Right hindlimb (tissue), 1 donor: Measurements from ENCODE around the gene RING1.

Source experiments
- DNase-seq: peaks from one replicate; pipeline ENCODE4 v3.0.0-alpha.2; 2018

Gene RING1

GRCh38 chr6:33172688-33173534 lies 35.4 kb upstream of the RING1 start:
- DNase-seq = peak; percentile 24

GRCh38 chr6:33173535-33174180 lies 34.6 kb upstream of the RING1 start:
- DNase-seq = peak; percentile 20

- peak; percentile 11 for DNase-seq
Measured at GRCh38 chr6:33174784-33175183, 33.5 kb upstream of the RING1 start.

GRCh38 chr6:33175436-33176069 lies 32.7 kb upstream of the RING1 start:
- peak; percentile 13 for DNase-seq

- no peak for DNase-seq
Measured at GRCh38 chr6:33176906-33177305, 31.4 kb upstream of the RING1 start.

- peak; percentile 75 for DNase-seq
Measured at GRCh38 chr6:33177552-33178446, 30.5 kb upstream of the RING1 start.

- no peak for DNase-seq
Measured at GRCh38 chr6:33178755-33179475, 29.4 kb upstream of the RING1 start.

- no peak for DNase-seq
Measured at GRCh38 chr6:33181141-33181540, 27.2 kb upstream of the RING1 start.

- no peak for DNase-seq
Measured at GRCh38 chr6:33183071-33183683, 25.1 kb upstream of the RING1 start.

GRCh38 chr6:33185190-33185589 lies 23.1 kb upstream of the RING1 start:
- DNase-seq = no peak

GRCh38 chr6:33185654-33186187 lies 22.6 kb upstream of the RING1 start:
- no peak for DNase-seq

GRCh38 chr6:33187809-33188208 lies 20.5 kb upstream of the RING1 start:
- DNase-seq = no peak

- no peak for DNase-seq
Measured at GRCh38 chr6:33189164-33189563, 19.1 kb upstream of the RING1 start.

GRCh38 chr6:33189625-33190448 lies 18.5 kb upstream of the RING1 start:
- peak; percentile 65 for DNase-seq

- peak; percentile 65 for DNase-seq
Measured at GRCh38 chr6:33190504-33191107, 17.7 kb upstream of the RING1 start.

GRCh38 chr6:33191383-33192104 lies 16.8 kb upstream of the RING1 start:
- DNase-seq = peak; percentile 72

- peak; percentile 63 for DNase-seq
Measured at GRCh38 chr6:33192105-33192646, 16.1 kb upstream of the RING1 start, which contains the start of gene COL11A2. TSS of gene COL11A2 (minus strand) at chr6:33192467. CDS start at chr6:33192240, 227 bp downstream.
